Neural cell (in vitro differentiated cells): ENCODE measurements around the gene PMIS2. TPM values are rescaled to one million over a fixed set of nuclear protein-coding genes. Genes with fewer than 3 reads are reported as not detected.

Experiments used
- H2AFZ ChIP-seq: fragments of 200-600, 300-800 bp; sonication (generic), shearing (Covaris generic); 2 replicates; pipeline ENCODE4 v1.6.0; 2014; ENCODE audit warnings: low read depth, mild to moderate bottlenecking, antibody characterized with exemption, low read length, moderate library complexity
- H3F3A ChIP-seq: fragments of 200-600 bp; shearing (Covaris generic); 2 replicates; pipeline ENCODE4 v1.6.1; 2016; ENCODE audit warnings: mild to moderate bottlenecking, moderate library complexity, mixed read lengths, antibody characterized with exemption, low read length; ENCODE audit not compliant: insufficient read depth, poor library complexity, severe bottlenecking
- H3K27ac ChIP-seq: fragments of 200-600, 300-800 bp; sonication (generic), shearing (Covaris generic); 2 replicates; pipeline ENCODE4 v1.5.1; 2014; ENCODE audit warnings: mild to moderate bottlenecking, low read length, moderate library complexity
- H3K27me3 ChIP-seq: fragments of 300-800, 200-600 bp; sonication (generic), shearing (Covaris generic); 2 replicates; pipeline ENCODE4 v1.6.0; 2014; ENCODE audit warnings: mild to moderate bottlenecking, low read depth, low read length, moderate library complexity; ENCODE audit not compliant: insufficient read depth
- H3K36me3 ChIP-seq: fragments of 300-800, 200-600 bp; sonication (generic), shearing (Covaris generic); 2 replicates; pipeline ENCODE4 v1.5.1; 2014; ENCODE audit warnings: mild to moderate bottlenecking, antibody characterized with exemption, low read length, moderate library complexity; ENCODE audit not compliant: insufficient read depth
- H3K4me2 ChIP-seq: fragments of 300-800, 200-600 bp; sonication (generic), shearing (Covaris generic); 2 replicates; pipeline ENCODE4 v1.6.0; 2014; ENCODE audit warnings: mild to moderate bottlenecking, low read length
- H3K4me3 ChIP-seq: fragments of 300-800, 200-600 bp; sonication (generic), shearing (Covaris generic); 2 replicates; pipeline ENCODE4 v1.5.1; 2014; ENCODE audit warnings: mild to moderate bottlenecking, low read length, moderate library complexity
- H3K79me2 ChIP-seq: fragments of 200-600 bp; shearing (Covaris generic); replicated peaks from 2 replicates; pipeline ENCODE4 v1.6.0; 2014; ENCODE audit warnings: mild to moderate bottlenecking, low read length, moderate library complexity; ENCODE audit not compliant: insufficient read depth
- H3K9ac ChIP-seq: fragments of 300-800, 200-600 bp; sonication (generic), shearing (Covaris generic); 2 replicates; pipeline ENCODE4 v1.6.1; 2016; ENCODE audit warnings: mild to moderate bottlenecking, low read length, mixed read lengths
- H3K9me2 ChIP-seq: fragments of 200-600 bp; shearing (Covaris generic); 2 replicates; pipeline ENCODE4 v1.6.1; 2016; ENCODE audit warnings: mild to moderate bottlenecking, low read length, mixed read lengths; ENCODE audit not compliant: insufficient read depth
- H3K9me3 ChIP-seq: fragments of 200-600, 300-800 bp; sonication (generic), shearing (Covaris generic); 2 replicates; pipeline ENCODE4 v1.6.1; 2016; ENCODE audit warnings: mild to moderate bottlenecking, mixed run types, low read length, moderate library complexity, mixed read lengths
- H4K20me1 ChIP-seq: fragments of 200-600 bp; shearing (Covaris generic); 2 replicates; pipeline ENCODE4 v1.6.1; 2016; ENCODE audit warnings: mild to moderate bottlenecking, mixed run types; ENCODE audit not compliant: insufficient read depth
- CTCF ChIP-seq: fragments of 450-650 bp; IDR thresholded peaks from 2 replicates; pipeline ENCODE4 v1.5.1; 2014; ENCODE audit warnings: antibody characterized with exemption, mild to moderate bottlenecking, moderate library complexity; ENCODE audit not compliant: poor library complexity, severe bottlenecking
- EP300 ChIP-seq: fragments of 450-650 bp; conservative IDR thresholded peaks from 2 replicates; pipeline ENCODE4 v1.6.1; 2014; ENCODE audit warnings: antibody characterized with exemption, mild to moderate bottlenecking, moderate library complexity; ENCODE audit not compliant: poor library complexity, severe bottlenecking
- EZH2 ChIP-seq: fragments of 200-600, 300-800 bp; shearing (Covaris generic), sonication (generic); IDR thresholded peaks from 2 replicates; pipeline ENCODE4 v1.6.1; 2014; ENCODE audit warnings: antibody characterized with exemption, low read length, borderline replicate concordance, mild to moderate bottlenecking; ENCODE audit not compliant: insufficient read depth, poor library complexity, severe bottlenecking
- MXI1 ChIP-seq: fragments of 450-650 bp; conservative IDR thresholded peaks from 2 replicates; pipeline ENCODE4 v1.6.1; 2014; ENCODE audit warnings: antibody characterized with exemption, mild to moderate bottlenecking; ENCODE audit not compliant: poor library complexity, severe bottlenecking
- POLR2AphosphoS5 ChIP-seq: IDR thresholded peaks from 2 replicates; pipeline ENCODE4 v1.6.1; 2012
- RAD21 ChIP-seq: fragments of 450-650 bp; conservative IDR thresholded peaks from 2 replicates; pipeline ENCODE4 v1.6.1; 2014; ENCODE audit warnings: antibody characterized with exemption, mild to moderate bottlenecking, moderate library complexity
- SMC3 ChIP-seq: fragments of 450-650 bp; conservative IDR thresholded peaks from 2 replicates; pipeline ENCODE4 v1.6.1; 2014; ENCODE audit warnings: antibody characterized with exemption, mild to moderate bottlenecking, moderate library complexity; ENCODE audit not compliant: poor library complexity
- TAF1 ChIP-seq: IDR thresholded peaks from 2 replicates; pipeline ENCODE4 v1.6.1; 2012; ENCODE audit warnings: low read depth
- polyA plus RNA-seq: library from polyadenylated mRNA; depleted of rRNA; stranded (reverse); fragments of >200 nt; gene quantifications from 2 replicates; pipeline ENCODE4 v1.2.3, GENCODE V29; 2014
- TF ChIP-seq, protein P1 (sequence below): IDR thresholded peaks from 2 replicates; pipeline ENCODE4 v1.6.1; 2012; ENCODE audit warnings: borderline replicate concordance

Gene PMIS2
- polyA plus RNA-seq, 1 donor from 2014 or later: not detected

- no peaks in the 10 kb centered on the region for H3K9me2 ChIP-seq
- H3K36me3 ChIP-seq: no peaks in the 10 kb centered on the region
- no peaks in the 10 kb centered on the region for H3K27me3 ChIP-seq
- no peaks in the 10 kb centered on the region for H3K79me2 ChIP-seq
- peak overlapping the region; percentile 45 for H3K4me2 ChIP-seq
- peak overlapping the region; percentile 95 for H3K4me3 ChIP-seq
- no peak overlapping the region for H3K27ac ChIP-seq
- H4K20me1 ChIP-seq: no peaks in the 10 kb centered on the region
- TF ChIP-seq TAF1 (no peak), CTCF (no peak), MXI1 (no peak), POLR2AphosphoS5 (no peak), RAD21 (no peak)
- no peaks in the 10 kb centered on the region for H3K9me3 ChIP-seq
- peak overlapping the region; percentile 51 for H2AFZ ChIP-seq
- no peaks in the 10 kb centered on the region for H3F3A ChIP-seq
- H3K9ac ChIP-seq: peak overlapping the region; percentile 86
Measured at GRCh38 chr19:35612224-35612558, 26.2 kb downstream of the PMIS2 start.

- Histone ChIP-seq H3K27ac (peak within 1 kb of the TSS; percentile 34), H3K9ac (peak within 1 kb of the TSS; percentile 86), H3K79me2 (no peaks in the 10 kb centered on the region), H3F3A (no peaks in the 10 kb centered on the region), H3K4me3 (peak within 1 kb of the TSS; percentile 95), H3K36me3 (no peaks in the 10 kb centered on the region), H3K27me3 (no peaks in the 10 kb centered on the region), H2AFZ (peak within 1 kb of the TSS; percentile 95), H3K9me2 (no peaks in the 10 kb centered on the region), H3K9me3 (no peaks in the 10 kb centered on the region), H4K20me1 (no peaks in the 10 kb centered on the region), H3K4me2 (peak within 1 kb of the TSS; percentile 87)
- TF ChIP-seq SMC3: peak; percentile 52
- TF ChIP-seq MXI1: peak; percentile 88
- TF ChIP-seq, protein P1, sequence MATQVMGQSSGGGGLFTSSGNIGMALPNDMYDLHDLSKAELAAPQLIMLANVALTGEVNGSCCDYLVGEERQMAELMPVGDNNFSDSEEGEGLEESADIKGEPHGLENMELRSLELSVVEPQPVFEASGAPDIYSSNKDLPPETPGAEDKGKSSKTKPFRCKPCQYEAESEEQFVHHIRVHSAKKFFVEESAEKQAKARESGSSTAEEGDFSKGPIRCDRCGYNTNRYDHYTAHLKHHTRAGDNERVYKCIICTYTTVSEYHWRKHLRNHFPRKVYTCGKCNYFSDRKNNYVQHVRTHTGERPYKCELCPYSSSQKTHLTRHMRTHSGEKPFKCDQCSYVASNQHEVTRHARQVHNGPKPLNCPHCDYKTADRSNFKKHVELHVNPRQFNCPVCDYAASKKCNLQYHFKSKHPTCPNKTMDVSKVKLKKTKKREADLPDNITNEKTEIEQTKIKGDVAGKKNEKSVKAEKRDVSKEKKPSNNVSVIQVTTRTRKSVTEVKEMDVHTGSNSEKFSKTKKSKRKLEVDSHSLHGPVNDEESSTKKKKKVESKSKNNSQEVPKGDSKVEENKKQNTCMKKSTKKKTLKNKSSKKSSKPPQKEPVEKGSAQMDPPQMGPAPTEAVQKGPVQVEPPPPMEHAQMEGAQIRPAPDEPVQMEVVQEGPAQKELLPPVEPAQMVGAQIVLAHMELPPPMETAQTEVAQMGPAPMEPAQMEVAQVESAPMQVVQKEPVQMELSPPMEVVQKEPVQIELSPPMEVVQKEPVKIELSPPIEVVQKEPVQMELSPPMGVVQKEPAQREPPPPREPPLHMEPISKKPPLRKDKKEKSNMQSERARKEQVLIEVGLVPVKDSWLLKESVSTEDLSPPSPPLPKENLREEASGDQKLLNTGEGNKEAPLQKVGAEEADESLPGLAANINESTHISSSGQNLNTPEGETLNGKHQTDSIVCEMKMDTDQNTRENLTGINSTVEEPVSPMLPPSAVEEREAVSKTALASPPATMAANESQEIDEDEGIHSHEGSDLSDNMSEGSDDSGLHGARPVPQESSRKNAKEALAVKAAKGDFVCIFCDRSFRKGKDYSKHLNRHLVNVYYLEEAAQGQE: peak; percentile 61
- peak; percentile 91 for TF ChIP-seq POLR2AphosphoS5
- TF ChIP-seq CTCF: peak; percentile 58
- peak; percentile 44 for TF ChIP-seq TAF1
- peak; percentile 75 for TF ChIP-seq EP300
- peak; percentile 51 for TF ChIP-seq RAD21
- no peak for TF ChIP-seq EZH2
Measured at GRCh38 chr19:35612559-35613321, 26.8 kb downstream of the PMIS2 start, which contains the start of gene HAUS5. Gene HAUS5 (plus strand): TSS chr19:35612735. CDS start chr19:35612795, 60 bp downstream.
